DOHH2 (cell line): Measurements from ENCODE around the gene NTNG2.
"Not testable (repeated sequence)": the region's sequence is repeated elsewhere in the genome, so short reads cannot be mapped to it uniquely, and the experiment has no call there.

Experiments used
- H3F3A ChIP-seq: fragments of 200-600 bp; sonication (generic), shearing (Covaris generic); 2 replicates; pipeline ENCODE4 v1.6.0; 2016; ENCODE audit warnings: antibody characterized with exemption, mild to moderate bottlenecking; ENCODE audit not compliant: control insufficient read depth, insufficient read depth
- H3K27ac ChIP-seq: fragments of 200-600 bp; sonication (generic); 2 replicates; pipeline ENCODE4 v1.5.1; 2014; ENCODE audit warnings: low read depth, mild to moderate bottlenecking, low read length, moderate library complexity
- H3K27me3 ChIP-seq: fragments of 200-600 bp; sonication (generic); 2 replicates; pipeline ENCODE4 v1.6.1; 2014; ENCODE audit warnings: mild to moderate bottlenecking, low read length, mixed read lengths; ENCODE audit not compliant: control insufficient read depth
- H3K36me3 ChIP-seq: fragments of 200-600 bp; sonication (generic); 2 replicates; pipeline ENCODE4 v1.6.1; 2014; ENCODE audit warnings: mild to moderate bottlenecking, low read length, moderate library complexity, mixed read lengths; ENCODE audit not compliant: control insufficient read depth
- H3K4me1 ChIP-seq: fragments of 200-600 bp; sonication (generic); 2 replicates; pipeline ENCODE4 v1.6.1; 2014; ENCODE audit warnings: mild to moderate bottlenecking, low read length, mixed read lengths; ENCODE audit not compliant: control insufficient read depth
- H3K4me2 ChIP-seq: fragments of 200-600 bp; sonication (generic); 2 replicates; pipeline ENCODE4 v1.6.0; 2014; ENCODE audit warnings: mild to moderate bottlenecking, low read length, moderate library complexity
- H3K4me3 ChIP-seq: fragments of 200-600 bp; sonication (generic); 2 replicates; pipeline ENCODE4 v1.5.1; 2014; ENCODE audit warnings: mild to moderate bottlenecking, low read length, mixed read lengths
- H3K79me2 ChIP-seq: fragments of 200-600 bp; sonication (generic); 2 replicates; pipeline ENCODE4 v1.6.1; 2014; ENCODE audit warnings: mild to moderate bottlenecking, low read length, mixed read lengths; ENCODE audit not compliant: control insufficient read depth
- H3K9me2 ChIP-seq: fragments of 200-600 bp; sonication (generic); replicated peaks from 2 replicates; pipeline ENCODE4 v1.6.1; 2014; ENCODE audit warnings: mild to moderate bottlenecking, low read length, mixed read lengths; ENCODE audit not compliant: control insufficient read depth
- H3K9me3 ChIP-seq: fragments of 200-600 bp; sonication (generic); 2 replicates; pipeline ENCODE4 v1.6.1; 2014; ENCODE audit warnings: antibody characterized with exemption, low read length, mixed read lengths; ENCODE audit not compliant: control insufficient read depth, insufficient read depth
- H4K20me1 ChIP-seq: fragments of 200-600 bp; sonication (generic); 2 replicates; pipeline ENCODE4 v1.6.0; 2014; ENCODE audit warnings: low read depth, mild to moderate bottlenecking, antibody characterized with exemption, low read length, moderate library complexity; ENCODE audit not compliant: control insufficient read depth, insufficient read depth
- EZH2phosphoT487 ChIP-seq: fragments of 200-600 bp; sonication (generic); IDR thresholded peaks from 2 replicates; pipeline ENCODE4 v1.6.1; 2017; ENCODE audit warnings: borderline replicate concordance, mild to moderate bottlenecking, antibody characterized with exemption, low read length, moderate library complexity, mixed read lengths
- TF ChIP-seq, protein P1 (sequence below): fragments of 200-600 bp; sonication (generic); IDR thresholded peaks from one replicate; pipeline ENCODE4 v1.5.1; 2014; ENCODE audit warnings: antibody characterized with exemption, mild to moderate bottlenecking, low read depth, low read length; ENCODE audit not compliant: poor library complexity, severe bottlenecking

The NTNG2 gene

DNA sequence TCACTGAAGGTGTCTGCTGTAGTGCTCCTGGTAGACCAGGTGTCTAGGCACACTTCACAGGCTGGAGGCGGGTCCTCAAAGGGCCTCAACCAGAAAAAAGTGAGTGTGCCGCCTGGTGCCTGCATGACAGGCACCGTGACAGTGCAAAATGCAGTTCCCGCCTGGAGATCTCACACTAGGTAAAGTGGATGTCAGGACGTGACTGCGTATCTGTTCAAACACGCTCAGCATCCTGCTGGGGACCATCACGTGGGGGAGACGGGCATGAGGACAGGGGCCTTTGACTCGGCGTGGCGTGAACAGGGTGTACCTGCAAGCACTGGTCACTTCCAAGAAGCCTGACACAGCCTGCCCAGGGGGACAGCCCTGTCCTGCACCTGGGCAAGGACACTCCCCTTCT, 32.3 kb upstream of the NTNG2 start:
- Histone ChIP-seq H3K79me2 (no peaks in the 10 kb centered on the region), H3K9me2 (no peaks in the 10 kb centered on the region), H3K36me3 (no peaks in the 10 kb centered on the region), H3K4me3 (no peak overlapping the region), H3K27me3 (peaks cover 34% of the 10 kb centered on the region), H3F3A (no peaks in the 10 kb centered on the region), H4K20me1 (no peaks in the 10 kb centered on the region), H3K9me3 (no peaks in the 10 kb centered on the region), H3K27ac (no peak overlapping the region), H3K4me2 (no peak overlapping the region), H3K4me1 (no peaks in the 10 kb centered on the region)
- no peak for TF ChIP-seq EZH2phosphoT487
- TF ChIP-seq, protein P1, sequence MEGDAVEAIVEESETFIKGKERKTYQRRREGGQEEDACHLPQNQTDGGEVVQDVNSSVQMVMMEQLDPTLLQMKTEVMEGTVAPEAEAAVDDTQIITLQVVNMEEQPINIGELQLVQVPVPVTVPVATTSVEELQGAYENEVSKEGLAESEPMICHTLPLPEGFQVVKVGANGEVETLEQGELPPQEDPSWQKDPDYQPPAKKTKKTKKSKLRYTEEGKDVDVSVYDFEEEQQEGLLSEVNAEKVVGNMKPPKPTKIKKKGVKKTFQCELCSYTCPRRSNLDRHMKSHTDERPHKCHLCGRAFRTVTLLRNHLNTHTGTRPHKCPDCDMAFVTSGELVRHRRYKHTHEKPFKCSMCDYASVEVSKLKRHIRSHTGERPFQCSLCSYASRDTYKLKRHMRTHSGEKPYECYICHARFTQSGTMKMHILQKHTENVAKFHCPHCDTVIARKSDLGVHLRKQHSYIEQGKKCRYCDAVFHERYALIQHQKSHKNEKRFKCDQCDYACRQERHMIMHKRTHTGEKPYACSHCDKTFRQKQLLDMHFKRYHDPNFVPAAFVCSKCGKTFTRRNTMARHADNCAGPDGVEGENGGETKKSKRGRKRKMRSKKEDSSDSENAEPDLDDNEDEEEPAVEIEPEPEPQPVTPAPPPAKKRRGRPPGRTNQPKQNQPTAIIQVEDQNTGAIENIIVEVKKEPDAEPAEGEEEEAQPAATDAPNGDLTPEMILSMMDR, result no peak

DNA sequence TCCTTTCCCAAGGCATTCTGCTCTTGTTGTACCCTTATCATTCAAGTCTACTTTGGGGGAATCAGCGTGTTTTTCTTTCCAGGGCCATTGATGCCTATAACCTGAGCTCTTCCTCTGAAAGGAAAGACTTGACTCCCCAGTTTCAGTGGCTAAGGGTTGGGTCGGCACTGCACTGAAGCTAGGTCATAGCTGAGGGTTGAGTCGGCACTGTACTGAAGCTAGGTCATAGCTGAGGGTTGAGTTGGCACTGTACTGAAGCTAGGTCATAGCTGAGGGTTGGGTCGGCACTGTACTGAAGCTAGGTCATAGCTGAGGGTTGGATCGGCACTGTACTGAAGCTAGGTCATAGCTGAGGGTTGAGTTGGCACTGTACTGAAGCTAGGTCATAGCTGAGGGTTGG, 27.8 kb upstream of the NTNG2 start:
- H4K20me1 ChIP-seq, H3K79me2 ChIP-seq, H3K9me2 ChIP-seq, H3K27ac ChIP-seq, H3K4me3 ChIP-seq, H3K36me3 ChIP-seq, H3K27me3 ChIP-seq, H3K4me2 ChIP-seq, H3F3A ChIP-seq, H3K9me3 ChIP-seq, H3K4me1 ChIP-seq: not testable (repeated sequence)

DNA sequence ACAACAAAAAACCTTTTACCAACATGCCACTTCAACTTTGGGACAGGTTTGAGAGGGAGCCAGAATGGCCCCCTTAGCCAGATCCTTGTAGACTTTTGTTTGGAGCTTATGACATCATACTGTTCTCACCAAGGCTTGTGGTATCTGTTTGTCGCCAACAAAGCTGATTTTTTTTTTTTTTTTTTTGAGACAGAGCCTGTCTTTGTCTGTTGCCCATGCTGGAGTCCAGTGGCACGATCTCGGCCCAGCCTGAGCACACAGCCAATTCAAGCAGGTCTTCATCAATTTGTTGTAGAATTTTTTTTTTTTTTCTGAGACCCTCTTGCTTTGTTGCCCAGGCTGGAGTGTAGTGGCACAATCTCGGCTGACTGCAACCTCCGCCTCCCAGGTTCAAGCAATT, 26.4 kb upstream of the NTNG2 start:
- no peaks in the 10 kb centered on the region for H4K20me1 ChIP-seq
- no peaks in the 10 kb centered on the region for H3K4me1 ChIP-seq
- H3K4me2 ChIP-seq, result no peak overlapping the region
- no peaks in the 10 kb centered on the region for H3K9me3 ChIP-seq
- no peak overlapping the region for H3K4me3 ChIP-seq
- TF ChIP-seq, protein P1, result no peak
- TF ChIP-seq EZH2phosphoT487, result no peak
- H3K36me3 ChIP-seq, result no peaks in the 10 kb centered on the region
- no peaks in the 10 kb centered on the region for H3K9me2 ChIP-seq
- no peak overlapping the region for H3K27ac ChIP-seq
- H3K27me3 ChIP-seq, result peaks cover 11% of the 10 kb centered on the region
- H3K79me2 ChIP-seq, result no peaks in the 10 kb centered on the region
- no peaks in the 10 kb centered on the region for H3F3A ChIP-seq

DNA sequence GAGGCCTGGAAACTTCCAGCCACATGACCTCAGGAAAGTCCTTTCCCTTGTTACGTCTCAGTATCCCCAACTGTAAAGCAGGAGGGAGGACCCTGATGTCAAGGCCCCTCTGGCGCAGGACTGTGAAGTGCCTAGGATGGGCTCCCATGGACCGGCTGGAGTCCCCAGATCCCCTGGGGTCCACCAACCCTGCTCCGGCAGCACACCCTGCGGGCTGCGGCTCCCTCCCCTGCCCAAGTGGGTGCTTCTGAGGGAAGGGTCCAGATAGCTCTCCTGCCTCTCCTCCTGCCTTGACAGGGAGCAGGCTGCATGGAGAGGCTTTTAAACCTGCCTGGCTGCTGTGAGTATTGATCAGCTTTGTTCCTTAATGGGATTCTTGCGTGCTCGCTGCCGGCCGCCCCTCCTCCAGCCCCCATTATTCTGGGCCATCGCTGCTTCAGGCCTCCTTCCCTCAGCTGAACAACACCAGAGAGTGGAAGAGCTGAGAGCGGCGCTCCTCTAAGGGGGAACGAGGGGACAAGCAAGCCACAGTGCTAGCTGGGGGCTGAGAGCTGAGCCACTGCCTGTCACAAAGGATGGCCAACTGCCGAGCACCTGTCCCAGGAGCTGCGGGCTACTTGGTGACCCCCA, 25.6 kb upstream of the NTNG2 start:
- H3K27ac ChIP-seq, result no peak overlapping the region
- H3K4me1 ChIP-seq, result no peaks in the 10 kb centered on the region
- no peaks in the 10 kb centered on the region for H3F3A ChIP-seq
- no peaks in the 10 kb centered on the region for H4K20me1 ChIP-seq
- no peaks in the 10 kb centered on the region for H3K79me2 ChIP-seq
- H3K4me2 ChIP-seq, result no peak overlapping the region
- H3K9me3 ChIP-seq, result no peaks in the 10 kb centered on the region
- no peaks in the 10 kb centered on the region for H3K9me2 ChIP-seq
- H3K4me3 ChIP-seq, result no peak overlapping the region
- H3K36me3 ChIP-seq, result no peaks in the 10 kb centered on the region
- peaks cover 15% of the 10 kb centered on the region for H3K27me3 ChIP-seq
- TF ChIP-seq EZH2phosphoT487, result no peak
- TF ChIP-seq, protein P1, result no peak
